ENCODE results near the gene ADGRL2. TPM values are rescaled to one million over a fixed set of nuclear protein-coding genes. Genes with fewer than 3 reads are reported as not detected.

The ADGRL2 gene
- total and polyA plus RNA-seq, 3 donors from 2014 or later: 13.5 to 25.2 (median 13.8) TPM

GRCh38 chr1:81801651-81802456, 1.1 kb downstream of the ADGRL2 start:
- no peak for TF ChIP-seq POLR2A (IDR thresholded peaks at IDR 0.05)
- TF ChIP-seq, protein P1, sequence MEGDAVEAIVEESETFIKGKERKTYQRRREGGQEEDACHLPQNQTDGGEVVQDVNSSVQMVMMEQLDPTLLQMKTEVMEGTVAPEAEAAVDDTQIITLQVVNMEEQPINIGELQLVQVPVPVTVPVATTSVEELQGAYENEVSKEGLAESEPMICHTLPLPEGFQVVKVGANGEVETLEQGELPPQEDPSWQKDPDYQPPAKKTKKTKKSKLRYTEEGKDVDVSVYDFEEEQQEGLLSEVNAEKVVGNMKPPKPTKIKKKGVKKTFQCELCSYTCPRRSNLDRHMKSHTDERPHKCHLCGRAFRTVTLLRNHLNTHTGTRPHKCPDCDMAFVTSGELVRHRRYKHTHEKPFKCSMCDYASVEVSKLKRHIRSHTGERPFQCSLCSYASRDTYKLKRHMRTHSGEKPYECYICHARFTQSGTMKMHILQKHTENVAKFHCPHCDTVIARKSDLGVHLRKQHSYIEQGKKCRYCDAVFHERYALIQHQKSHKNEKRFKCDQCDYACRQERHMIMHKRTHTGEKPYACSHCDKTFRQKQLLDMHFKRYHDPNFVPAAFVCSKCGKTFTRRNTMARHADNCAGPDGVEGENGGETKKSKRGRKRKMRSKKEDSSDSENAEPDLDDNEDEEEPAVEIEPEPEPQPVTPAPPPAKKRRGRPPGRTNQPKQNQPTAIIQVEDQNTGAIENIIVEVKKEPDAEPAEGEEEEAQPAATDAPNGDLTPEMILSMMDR (IDR thresholded peaks at IDR 0.05): no peak
- DNase-seq: peak; percentile 41
- Histone ChIP-seq H3K27ac (peak overlapping the region; percentile 95 to 96), H3K36me3 (ENCODE audit: low read depth, missing control alignments) (no peaks in the 10 kb centered on the region), H3K4me3 (peak overlapping the region; percentile 77 to 90), H3K4me1 (no peaks in the 10 kb centered on the region), H3K27me3 (no peaks in the 10 kb centered on the region), H3K9me3 (no peaks in the 10 kb centered on the region)
- WGBS, 2 donors: 0 to 1% methylated on average over 30 to 56 of the region's 93 CpGs
- intact Hi-C loops (cut with DNase I; ENCODE audit: low total_unique reads): no loop called here

DNA sequence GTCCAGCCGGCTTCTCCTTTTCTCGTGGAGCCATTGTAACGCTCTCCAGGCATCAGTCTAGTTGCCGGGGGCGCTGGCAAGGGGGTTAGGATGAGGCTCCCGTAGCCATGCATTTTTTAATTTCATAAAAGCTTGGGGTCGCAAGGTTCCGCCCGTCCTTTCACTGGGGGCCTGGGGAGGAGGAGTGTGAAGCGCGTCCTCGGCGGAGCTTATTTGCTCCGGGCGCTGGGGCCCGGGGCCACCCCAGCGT, 1.6 kb downstream of the ADGRL2 start:
- intact Hi-C loops (cut with DNase I; ENCODE audit: low total_unique reads): no loop called here
- WGBS, 2 donors: 0 to 1% methylated on average over 7 to 17 of the region's 17 CpGs
- DNase-seq: no peak
- Histone ChIP-seq H3K27ac (peak overlapping the region; percentile 95 to 96), H3K27me3 (no peaks in the 10 kb centered on the region), H3K9me3 (no peaks in the 10 kb centered on the region), H3K36me3 (ENCODE audit: low read depth, missing control alignments) (no peaks in the 10 kb centered on the region), H3K4me3 (peak overlapping the region; percentile 77 to 90), H3K4me1 (no peaks in the 10 kb centered on the region)
- TF ChIP-seq, protein P1 (IDR thresholded peaks at IDR 0.05): no peak
- no peak for TF ChIP-seq POLR2A (IDR thresholded peaks at IDR 0.05)

DNA sequence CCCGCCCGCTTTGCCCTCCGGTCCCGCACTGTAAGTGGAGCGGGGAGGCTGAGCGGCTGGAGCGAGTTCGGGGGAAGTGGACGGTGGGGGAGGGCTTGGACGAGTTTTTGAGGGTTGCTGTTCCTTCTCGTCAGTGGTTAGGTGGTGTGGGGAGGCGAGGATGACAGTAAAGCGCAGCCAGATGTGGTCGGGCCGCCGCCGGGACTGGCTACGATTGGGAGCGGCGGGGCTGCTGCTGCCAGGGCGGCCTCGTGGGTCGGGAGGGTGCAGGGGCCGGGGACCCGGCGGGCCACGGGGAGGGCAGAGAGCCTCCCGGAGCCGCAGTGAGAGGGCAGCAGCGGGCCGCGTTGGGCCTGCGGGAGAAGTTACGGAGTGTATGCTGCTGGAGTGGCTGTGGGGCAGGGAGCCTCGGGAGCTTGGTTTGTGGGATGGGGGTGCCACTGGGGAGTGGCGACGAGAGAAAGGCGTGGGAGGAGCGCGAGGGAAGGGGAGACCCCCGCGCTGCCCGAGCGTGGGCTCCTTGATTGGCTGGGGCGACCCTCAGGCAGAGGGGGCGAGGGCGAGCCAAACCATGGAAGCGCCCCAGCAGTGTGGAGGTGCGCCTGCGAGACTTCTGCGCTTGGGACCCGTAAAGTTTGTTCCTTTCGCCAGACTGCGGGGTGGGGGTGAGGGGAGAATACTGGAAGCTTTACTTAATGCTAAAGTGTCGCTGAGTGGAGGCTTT, 2.1 kb downstream of the ADGRL2 start:
- Histone ChIP-seq H3K9me3 (no peaks in the 10 kb centered on the region), H3K27ac (peak overlapping the region; percentile 95 to 96), H3K4me3 (peak overlapping the region; percentile 77 to 90), H3K27me3 (no peaks in the 10 kb centered on the region), H3K36me3 (ENCODE audit: low read depth, missing control alignments) (no peaks in the 10 kb centered on the region), H3K4me1 (no peaks in the 10 kb centered on the region)
- peak; percentile 77 for DNase-seq
- intact Hi-C loops (cut with DNase I; ENCODE audit: low total_unique reads): no loop called here
- TF ChIP-seq, protein P1 (IDR thresholded peaks at IDR 0.05): peak in 1 of 3 experiments; percentile 41
- TF ChIP-seq POLR2A (IDR thresholded peaks at IDR 0.05): no peak
- WGBS, 2 donors: 0% methylated on average over 36 to 55 of the region's 55 CpGs

DNA sequence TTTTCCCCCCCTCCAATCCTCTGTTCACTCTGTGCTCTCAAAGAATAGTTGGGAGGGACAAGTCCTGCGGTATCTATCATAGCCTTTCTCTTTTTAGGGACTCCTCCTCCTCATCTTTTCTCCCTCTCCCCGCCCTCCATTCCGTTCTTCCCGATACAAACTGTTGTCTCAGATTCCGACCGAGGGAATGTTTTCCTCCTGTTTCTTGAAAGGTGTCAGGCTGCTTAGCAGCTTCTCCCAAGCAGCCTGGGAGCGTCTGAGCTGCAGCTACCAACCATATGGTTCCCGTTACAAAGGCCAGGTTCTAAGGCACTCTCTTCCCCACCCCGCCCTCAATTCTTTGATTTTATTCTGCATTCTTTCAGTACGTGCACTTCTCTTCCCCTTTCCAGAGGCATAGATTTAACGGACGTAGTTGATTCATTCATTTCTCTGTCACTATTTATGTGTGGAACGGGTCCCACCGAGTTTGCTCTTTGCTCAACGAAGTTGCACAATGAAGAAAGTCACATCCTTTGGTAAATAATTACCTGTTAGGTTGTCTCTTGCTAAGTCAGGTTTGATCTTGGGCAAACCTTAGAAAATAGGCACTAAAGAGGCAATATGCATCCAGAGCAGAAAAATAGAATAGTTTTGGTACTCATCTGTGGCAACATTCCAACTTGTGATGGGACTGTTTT, 2.8 kb downstream of the ADGRL2 start:
- no peaks in the 10 kb centered on the region for H3K4me1 ChIP-seq
- peak overlapping the region; percentile 95 to 96 for H3K27ac ChIP-seq
- WGBS, 2 donors: 1% methylated on average over 15 of the region's 15 CpGs
- no peaks in the 10 kb centered on the region for H3K27me3 ChIP-seq
- peak overlapping the region; percentile 77 to 90 for H3K4me3 ChIP-seq
- DNase-seq: peak; percentile 28
- no peaks in the 10 kb centered on the region for H3K9me3 ChIP-seq
- TF ChIP-seq, protein P1 (IDR thresholded peaks at IDR 0.05): no peak
- no peak for TF ChIP-seq POLR2A (IDR thresholded peaks at IDR 0.05)
- H3K36me3 ChIP-seq (ENCODE audit: low read depth, missing control alignments): no peaks in the 10 kb centered on the region
- intact Hi-C loops (cut with DNase I; ENCODE audit: low total_unique reads): no loop called here

All from testis (tissue), 3 donors.